H1 (cell line): Measurements from ENCODE around the gene PPP1R14C. TPM values are rescaled to one million over a fixed set of nuclear protein-coding genes. Genes with fewer than 3 reads are reported as not detected.

Experiments used
- SIX5 ChIP-seq: IDR thresholded peaks from 2 replicates; pipeline ENCODE4 v1.6.1; 2011; ENCODE audit warnings: mild to moderate bottlenecking, low read depth, low read length
- SP1 ChIP-seq: IDR thresholded peaks from 2 replicates; pipeline ENCODE4 v1.6.1; 2011; ENCODE audit warnings: low read depth, low read length
- polyA plus RNA-seq, 7 experiments: library from polyadenylated mRNA; depleted of rRNA in 3 of 7; stranded (reverse) in 5 of 7; unstranded in 2 of 7; fragments of >200 nt in 5 of 7; fragments of 200-250 nt in 2 of 7; gene quantifications; 1 replicate in 5 of 7; 2 replicates in 1 of 7; 4 replicates in 1 of 7; pipeline versions ENCODE4 v1.2.1 to v1.2.3, GENCODE V29; 2011 to 2013; ENCODE audit warnings: missing spikeins in 2 of 7, mixed read lengths in 2 of 7
- total RNA-seq: library from RNA; stranded (reverse); fragmentation: NEBNext Ultra II Directional; extraction: Animal tissue kit (Norgen Biotek cat#: 25700); gene quantifications from 2 replicates; pipeline ENCODE4 v1.2.1, GENCODE V29; 2021
- TF ChIP-seq, protein P1 (sequence below): fragments of 300-600 bp; sonication (generic); IDR thresholded peaks from 2 replicates; pipeline ENCODE4 v1.7.1; 2012; ENCODE audit warnings: low read length, moderate library complexity, mild to moderate bottlenecking, inconsistent platforms; ENCODE audit not compliant: insufficient replicate concordance

PPP1R14C gene
- total and polyA plus RNA-seq, 2 of the 8 experiments (the other 6 are each of a cell fraction or from before 2014, with no cell fraction given): 0.30 to 0.61 TPM

DNA sequence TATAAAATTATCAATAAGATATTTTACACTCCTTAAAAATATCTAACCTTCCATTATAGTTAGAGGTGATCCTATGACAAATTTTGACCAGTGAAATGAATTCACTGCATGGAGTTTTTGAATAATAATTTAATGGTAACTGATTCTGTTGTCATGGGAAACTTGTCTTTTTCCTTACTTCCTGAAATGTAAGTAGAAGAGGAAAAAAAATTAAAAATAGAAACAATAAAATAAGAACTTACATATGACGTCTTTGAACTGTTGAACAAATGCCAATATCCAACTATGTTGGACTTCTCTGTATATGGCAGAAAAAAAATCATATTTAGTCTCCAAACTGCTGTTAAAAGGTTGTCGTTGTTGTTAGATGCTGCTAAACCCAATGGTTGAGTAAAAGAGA, 26.3 kb downstream of the PPP1R14C start (continued):
- TF ChIP-seq, protein P1, sequence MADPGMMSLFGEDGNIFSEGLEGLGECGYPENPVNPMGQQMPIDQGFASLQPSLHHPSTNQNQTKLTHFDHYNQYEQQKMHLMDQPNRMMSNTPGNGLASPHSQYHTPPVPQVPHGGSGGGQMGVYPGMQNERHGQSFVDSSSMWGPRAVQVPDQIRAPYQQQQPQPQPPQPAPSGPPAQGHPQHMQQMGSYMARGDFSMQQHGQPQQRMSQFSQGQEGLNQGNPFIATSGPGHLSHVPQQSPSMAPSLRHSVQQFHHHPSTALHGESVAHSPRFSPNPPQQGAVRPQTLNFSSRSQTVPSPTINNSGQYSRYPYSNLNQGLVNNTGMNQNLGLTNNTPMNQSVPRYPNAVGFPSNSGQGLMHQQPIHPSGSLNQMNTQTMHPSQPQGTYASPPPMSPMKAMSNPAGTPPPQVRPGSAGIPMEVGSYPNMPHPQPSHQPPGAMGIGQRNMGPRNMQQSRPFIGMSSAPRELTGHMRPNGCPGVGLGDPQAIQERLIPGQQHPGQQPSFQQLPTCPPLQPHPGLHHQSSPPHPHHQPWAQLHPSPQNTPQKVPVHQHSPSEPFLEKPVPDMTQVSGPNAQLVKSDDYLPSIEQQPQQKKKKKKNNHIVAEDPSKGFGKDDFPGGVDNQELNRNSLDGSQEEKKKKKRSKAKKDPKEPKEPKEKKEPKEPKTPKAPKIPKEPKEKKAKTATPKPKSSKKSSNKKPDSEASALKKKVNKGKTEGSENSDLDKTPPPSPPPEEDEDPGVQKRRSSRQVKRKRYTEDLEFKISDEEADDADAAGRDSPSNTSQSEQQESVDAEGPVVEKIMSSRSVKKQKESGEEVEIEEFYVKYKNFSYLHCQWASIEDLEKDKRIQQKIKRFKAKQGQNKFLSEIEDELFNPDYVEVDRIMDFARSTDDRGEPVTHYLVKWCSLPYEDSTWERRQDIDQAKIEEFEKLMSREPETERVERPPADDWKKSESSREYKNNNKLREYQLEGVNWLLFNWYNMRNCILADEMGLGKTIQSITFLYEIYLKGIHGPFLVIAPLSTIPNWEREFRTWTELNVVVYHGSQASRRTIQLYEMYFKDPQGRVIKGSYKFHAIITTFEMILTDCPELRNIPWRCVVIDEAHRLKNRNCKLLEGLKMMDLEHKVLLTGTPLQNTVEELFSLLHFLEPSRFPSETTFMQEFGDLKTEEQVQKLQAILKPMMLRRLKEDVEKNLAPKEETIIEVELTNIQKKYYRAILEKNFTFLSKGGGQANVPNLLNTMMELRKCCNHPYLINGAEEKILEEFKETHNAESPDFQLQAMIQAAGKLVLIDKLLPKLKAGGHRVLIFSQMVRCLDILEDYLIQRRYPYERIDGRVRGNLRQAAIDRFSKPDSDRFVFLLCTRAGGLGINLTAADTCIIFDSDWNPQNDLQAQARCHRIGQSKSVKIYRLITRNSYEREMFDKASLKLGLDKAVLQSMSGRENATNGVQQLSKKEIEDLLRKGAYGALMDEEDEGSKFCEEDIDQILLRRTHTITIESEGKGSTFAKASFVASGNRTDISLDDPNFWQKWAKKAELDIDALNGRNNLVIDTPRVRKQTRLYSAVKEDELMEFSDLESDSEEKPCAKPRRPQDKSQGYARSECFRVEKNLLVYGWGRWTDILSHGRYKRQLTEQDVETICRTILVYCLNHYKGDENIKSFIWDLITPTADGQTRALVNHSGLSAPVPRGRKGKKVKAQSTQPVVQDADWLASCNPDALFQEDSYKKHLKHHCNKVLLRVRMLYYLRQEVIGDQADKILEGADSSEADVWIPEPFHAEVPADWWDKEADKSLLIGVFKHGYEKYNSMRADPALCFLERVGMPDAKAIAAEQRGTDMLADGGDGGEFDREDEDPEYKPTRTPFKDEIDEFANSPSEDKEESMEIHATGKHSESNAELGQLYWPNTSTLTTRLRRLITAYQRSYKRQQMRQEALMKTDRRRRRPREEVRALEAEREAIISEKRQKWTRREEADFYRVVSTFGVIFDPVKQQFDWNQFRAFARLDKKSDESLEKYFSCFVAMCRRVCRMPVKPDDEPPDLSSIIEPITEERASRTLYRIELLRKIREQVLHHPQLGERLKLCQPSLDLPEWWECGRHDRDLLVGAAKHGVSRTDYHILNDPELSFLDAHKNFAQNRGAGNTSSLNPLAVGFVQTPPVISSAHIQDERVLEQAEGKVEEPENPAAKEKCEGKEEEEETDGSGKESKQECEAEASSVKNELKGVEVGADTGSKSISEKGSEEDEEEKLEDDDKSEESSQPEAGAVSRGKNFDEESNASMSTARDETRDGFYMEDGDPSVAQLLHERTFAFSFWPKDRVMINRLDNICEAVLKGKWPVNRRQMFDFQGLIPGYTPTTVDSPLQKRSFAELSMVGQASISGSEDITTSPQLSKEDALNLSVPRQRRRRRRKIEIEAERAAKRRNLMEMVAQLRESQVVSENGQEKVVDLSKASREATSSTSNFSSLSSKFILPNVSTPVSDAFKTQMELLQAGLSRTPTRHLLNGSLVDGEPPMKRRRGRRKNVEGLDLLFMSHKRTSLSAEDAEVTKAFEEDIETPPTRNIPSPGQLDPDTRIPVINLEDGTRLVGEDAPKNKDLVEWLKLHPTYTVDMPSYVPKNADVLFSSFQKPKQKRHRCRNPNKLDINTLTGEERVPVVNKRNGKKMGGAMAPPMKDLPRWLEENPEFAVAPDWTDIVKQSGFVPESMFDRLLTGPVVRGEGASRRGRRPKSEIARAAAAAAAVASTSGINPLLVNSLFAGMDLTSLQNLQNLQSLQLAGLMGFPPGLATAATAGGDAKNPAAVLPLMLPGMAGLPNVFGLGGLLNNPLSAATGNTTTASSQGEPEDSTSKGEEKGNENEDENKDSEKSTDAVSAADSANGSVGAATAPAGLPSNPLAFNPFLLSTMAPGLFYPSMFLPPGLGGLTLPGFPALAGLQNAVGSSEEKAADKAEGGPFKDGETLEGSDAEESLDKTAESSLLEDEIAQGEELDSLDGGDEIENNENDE: no peak
- TF ChIP-seq SP1 (no peak), SIX5 (no peak)
